PFSK-1 (cell line): ENCODE measurements around the gene CNTN5.

Experiments used
- FOXP2 ChIP-seq: optimal IDR thresholded peaks from 2 replicates; pipeline ENCODE3; 2011; ENCODE audit warnings: borderline replicate concordance, control low read depth, inconsistent platforms; ENCODE audit not compliant: insufficient read depth; ENCODE audit errors: extremely low read length, extremely low read depth
- POLR2AphosphoS5 ChIP-seq: IDR thresholded peaks from 2 replicates; pipeline ENCODE4 v1.6.1; 2012; ENCODE audit warnings: low read depth, mild to moderate bottlenecking, control low read depth, low read length, moderate library complexity
- SIN3A ChIP-seq: IDR thresholded peaks from 2 replicates; pipeline ENCODE4 v1.6.1; 2012; ENCODE audit warnings: mild to moderate bottlenecking, low read length, moderate library complexity, borderline replicate concordance; ENCODE audit not compliant: insufficient read depth
- TAF1 ChIP-seq: IDR thresholded peaks from 2 replicates; pipeline ENCODE4 v1.6.1; 2012; ENCODE audit warnings: low read length, control low read depth, borderline replicate concordance; ENCODE audit not compliant: insufficient read depth
- TF ChIP-seq, protein P1 (sequence below), 2 experiments: IDR thresholded peaks; 2 replicates each; pipeline versions ENCODE4 v1.6.1 to v1.8.0; 2011 to 2012; ENCODE audit warnings: low read depth in 2 of 2, low read length in 2 of 2, control low read depth in 1 of 2, inconsistent platforms in 1 of 2, mild to moderate bottlenecking in 1 of 2, moderate library complexity in 1 of 2; ENCODE audit not compliant: insufficient read depth in 1 of 2

GRCh38 chr11:99199341-99199740 lies 178.6 kb downstream of the CNTN5 start:
- TF ChIP-seq POLR2AphosphoS5 (no peak), TAF1 (no peak), SIN3A (no peak), FOXP2 (no peak)
- TF ChIP-seq, protein P1, sequence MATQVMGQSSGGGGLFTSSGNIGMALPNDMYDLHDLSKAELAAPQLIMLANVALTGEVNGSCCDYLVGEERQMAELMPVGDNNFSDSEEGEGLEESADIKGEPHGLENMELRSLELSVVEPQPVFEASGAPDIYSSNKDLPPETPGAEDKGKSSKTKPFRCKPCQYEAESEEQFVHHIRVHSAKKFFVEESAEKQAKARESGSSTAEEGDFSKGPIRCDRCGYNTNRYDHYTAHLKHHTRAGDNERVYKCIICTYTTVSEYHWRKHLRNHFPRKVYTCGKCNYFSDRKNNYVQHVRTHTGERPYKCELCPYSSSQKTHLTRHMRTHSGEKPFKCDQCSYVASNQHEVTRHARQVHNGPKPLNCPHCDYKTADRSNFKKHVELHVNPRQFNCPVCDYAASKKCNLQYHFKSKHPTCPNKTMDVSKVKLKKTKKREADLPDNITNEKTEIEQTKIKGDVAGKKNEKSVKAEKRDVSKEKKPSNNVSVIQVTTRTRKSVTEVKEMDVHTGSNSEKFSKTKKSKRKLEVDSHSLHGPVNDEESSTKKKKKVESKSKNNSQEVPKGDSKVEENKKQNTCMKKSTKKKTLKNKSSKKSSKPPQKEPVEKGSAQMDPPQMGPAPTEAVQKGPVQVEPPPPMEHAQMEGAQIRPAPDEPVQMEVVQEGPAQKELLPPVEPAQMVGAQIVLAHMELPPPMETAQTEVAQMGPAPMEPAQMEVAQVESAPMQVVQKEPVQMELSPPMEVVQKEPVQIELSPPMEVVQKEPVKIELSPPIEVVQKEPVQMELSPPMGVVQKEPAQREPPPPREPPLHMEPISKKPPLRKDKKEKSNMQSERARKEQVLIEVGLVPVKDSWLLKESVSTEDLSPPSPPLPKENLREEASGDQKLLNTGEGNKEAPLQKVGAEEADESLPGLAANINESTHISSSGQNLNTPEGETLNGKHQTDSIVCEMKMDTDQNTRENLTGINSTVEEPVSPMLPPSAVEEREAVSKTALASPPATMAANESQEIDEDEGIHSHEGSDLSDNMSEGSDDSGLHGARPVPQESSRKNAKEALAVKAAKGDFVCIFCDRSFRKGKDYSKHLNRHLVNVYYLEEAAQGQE (IDR thresholded peaks at IDR 0.05; ENCODE audit: insufficient read depth in 1 of 2, low read depth in 2 of 2, low read length in 2 of 2) = no peak
